Measurements from ENCODE around the gene GPR160. TPM values are rescaled to one million over a fixed set of nuclear protein-coding genes. Genes with fewer than 3 reads are reported as not detected.

The GPR160 gene
- total RNA-seq, 1 donor from 2014 or later, result 0.45 TPM

- H3K27ac Mint-ChIP-seq, result no peak overlapping the region
- H3K27me3 Mint-ChIP-seq (ENCODE audit: low read depth), result peaks cover 41% of the 10 kb centered on the region
- H3K36me3 Mint-ChIP-seq, result peaks cover 1% of the 10 kb centered on the region
- no peak overlapping the region for H3K4me3 Mint-ChIP-seq
- H3K4me1 Mint-ChIP-seq, result peaks cover 1% of the 10 kb centered on the region
- no peaks in the 10 kb centered on the region for H3K9me3 Mint-ChIP-seq
- DNase-seq (ENCODE audit: low spot score in 2 of 2, unreplicated experiment in 2 of 2), result no peak
- no peak for TF ChIP-seq CTCF (IDR thresholded peaks at IDR 0.05; ENCODE audit: unreplicated experiment)
Measured at GRCh38 chr3:170044271-170044670, 6.5 kb downstream of the GPR160 start.

DNA sequence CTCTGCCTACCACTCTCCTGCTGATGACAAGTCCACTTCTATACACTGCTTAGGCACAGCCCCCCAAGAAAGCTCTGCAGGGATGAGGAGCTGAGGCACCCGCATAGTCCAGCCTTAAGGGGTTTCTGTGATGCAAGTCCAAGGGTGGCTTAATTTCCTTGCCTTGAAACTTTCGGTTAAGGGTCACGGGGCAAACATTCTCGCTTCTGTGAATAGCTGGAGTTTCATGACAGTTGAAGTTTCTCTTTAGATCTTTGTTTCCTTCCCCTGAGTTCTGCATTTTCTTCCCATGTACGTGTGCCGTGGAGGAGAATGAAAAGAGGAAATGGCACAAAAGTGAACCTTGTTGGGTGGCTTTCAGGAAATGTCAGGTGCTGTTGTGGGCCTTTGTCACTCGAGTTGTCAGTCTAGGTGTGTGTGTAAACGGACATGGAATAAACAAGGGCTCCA lies 7.0 kb downstream of the GPR160 start:
- Mint-ChIP-seq H3K36me3 (peaks cover 1% of the 10 kb centered on the region), H3K4me3 (no peak overlapping the region), H3K9me3 (no peaks in the 10 kb centered on the region), H3K4me1 (peaks cover 1% of the 10 kb centered on the region), H3K27me3 (ENCODE audit: low read depth) (peaks cover 35% of the 10 kb centered on the region), H3K27ac (no peak overlapping the region)
- no peak for TF ChIP-seq CTCF (IDR thresholded peaks at IDR 0.05; ENCODE audit: unreplicated experiment)
- no peak for DNase-seq (ENCODE audit: low spot score in 2 of 2, unreplicated experiment in 2 of 2)

- H3K27ac Mint-ChIP-seq, result no peak overlapping the region
Measured at GRCh38 chr3:170046269-170047132, 8.7 kb downstream of the GPR160 start.

GRCh38 chr3:170047133-170047404 lies 9.3 kb downstream of the GPR160 start:
- no peak overlapping the region for H3K27ac Mint-ChIP-seq
- TF ChIP-seq CTCF (IDR thresholded peaks at IDR 0.05; ENCODE audit: unreplicated experiment), result no peak
- no peaks in the 10 kb centered on the region for H3K9me3 Mint-ChIP-seq
- H3K4me1 Mint-ChIP-seq, result no peaks in the 10 kb centered on the region
- DNase-seq (ENCODE audit: low spot score in 2 of 2, unreplicated experiment in 2 of 2), result no peak
- no peak overlapping the region for H3K4me3 Mint-ChIP-seq
- H3K36me3 Mint-ChIP-seq, result no peaks in the 10 kb centered on the region
- peaks cover 13% of the 10 kb centered on the region for H3K27me3 Mint-ChIP-seq (ENCODE audit: low read depth)

More at GRCh38 chr3:170046269-170047132, 8.7 kb downstream of the GPR160 start:
- Mint-ChIP-seq H3K27me3 (ENCODE audit: low read depth) (peaks cover 19% of the 10 kb centered on the region), H3K4me3 (no peak overlapping the region), H3K9me3 (no peaks in the 10 kb centered on the region), H3K4me1 (no peaks in the 10 kb centered on the region), H3K36me3 (no peaks in the 10 kb centered on the region)
- TF ChIP-seq CTCF (IDR thresholded peaks at IDR 0.05; ENCODE audit: unreplicated experiment), result no peak
- no peak for DNase-seq (ENCODE audit: low spot score in 2 of 2, unreplicated experiment in 2 of 2)

GRCh38 chr3:170049146-170050000 lies 11.6 kb downstream of the GPR160 start:
- Mint-ChIP-seq H3K27ac (no peak overlapping the region), H3K27me3 (ENCODE audit: low read depth) (no peaks in the 10 kb centered on the region), H3K36me3 (no peaks in the 10 kb centered on the region), H3K4me3 (no peak overlapping the region), H3K9me3 (peaks cover 7% of the 10 kb centered on the region), H3K4me1 (no peaks in the 10 kb centered on the region)
- no peak for TF ChIP-seq CTCF (IDR thresholded peaks at IDR 0.05; ENCODE audit: unreplicated experiment)
- no peak for DNase-seq (ENCODE audit: low spot score in 2 of 2, unreplicated experiment in 2 of 2)
